ENCODE measurements around the gene RAI1.

DNA sequence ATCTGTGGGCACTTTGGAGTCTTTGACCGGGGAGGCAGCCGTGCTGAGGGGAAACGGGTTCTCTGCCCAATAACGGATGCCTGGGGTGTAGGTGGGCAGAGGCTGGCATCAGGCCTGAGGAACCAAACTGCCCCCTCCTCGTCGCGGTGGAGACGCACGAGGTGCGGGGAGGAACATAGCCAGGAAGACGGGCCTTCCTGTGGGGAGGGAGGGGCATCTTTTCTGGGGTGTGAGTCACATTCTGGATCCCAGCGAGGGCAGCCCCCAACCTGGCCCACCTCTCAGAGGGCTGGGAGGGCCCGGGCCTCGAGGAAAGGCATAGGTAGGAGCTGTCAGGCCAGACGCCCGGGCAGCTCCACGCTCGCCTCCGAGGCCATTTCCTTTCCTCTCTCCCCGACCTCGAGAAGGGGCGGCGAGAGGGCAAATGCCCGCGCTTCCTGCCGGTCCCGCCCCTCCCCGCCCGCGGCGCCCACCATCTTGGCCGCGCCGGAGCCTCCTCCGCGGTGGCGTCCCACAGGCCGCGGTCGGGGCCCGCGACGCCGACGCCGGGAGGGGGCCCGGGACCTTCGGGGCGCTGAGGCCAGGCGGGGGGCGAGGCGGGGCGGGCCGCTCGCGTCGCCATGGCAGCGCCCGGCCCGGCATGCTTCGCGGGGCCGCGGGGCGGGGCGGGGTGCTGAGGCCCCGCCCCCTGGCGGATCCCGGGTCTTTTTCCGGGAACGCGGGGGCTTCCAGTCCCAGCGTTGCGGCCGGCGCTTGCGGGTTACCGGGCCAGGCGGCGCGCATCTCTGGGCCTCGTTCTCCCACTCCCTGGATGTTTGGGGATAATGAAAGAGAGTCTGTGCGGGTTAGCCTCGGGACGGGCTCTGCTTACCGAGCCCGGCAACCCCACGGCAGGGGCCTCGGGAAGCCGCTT is 13.2 kb downstream of the RAI1 start:
- TF ChIP-seq POLR2A (IDR thresholded peaks at IDR 0.05; ENCODE audit: low read length) (peak; percentile 50), GATA1 (IDR thresholded peaks at IDR 0.05; ENCODE audit: low read depth, low read length) (no peak)

Data from erythroblast (primary cell).